ENCODE results near the gene DLL3. TPM values are rescaled to one million over a fixed set of nuclear protein-coding genes. Genes with fewer than 3 reads are reported as not detected.

Gene DLL3
- total RNA-seq, 2 donors from 2014 or later, result not detected

- H3K9me3 ChIP-seq, result no peaks in the 10 kb centered on the region
- DNase-seq (no peak), ATAC-seq (no peak)
- TF ChIP-seq CTCF (IDR thresholded peaks at IDR 0.05) (no peak), POLR2A (IDR thresholded peaks at IDR 0.05) (no peak)
- H3K27me3 ChIP-seq, result no peaks in the 10 kb centered on the region
- H3K4me1 ChIP-seq, result no peaks in the 10 kb centered on the region
- intact Hi-C loops (cut with DNase I), result loop anchor here (5.0 kb wide), 1 partner anchor 149 kb away; the partner anchor contains the start of gene LGALS16
- WGBS, 2 donors, result 69 to 77% methylated on average over 9 of the region's 9 CpGs
- H3K36me3 ChIP-seq (replicated peaks in 1 of 2; ENCODE audit: insufficient read depth in 1 of 2, low read depth in 2 of 2), result no peaks in the 10 kb centered on the region
- H3K27ac ChIP-seq, result no peak overlapping the region
- no peak overlapping the region for H3K4me3 ChIP-seq
Observed at GRCh38 chr19:39508629-39509028, 9.9 kb downstream of the DLL3 start.

- TF ChIP-seq CTCF (IDR thresholded peaks at IDR 0.05), result no peak
- TF ChIP-seq POLR2A (IDR thresholded peaks at IDR 0.05), result no peak
- Histone ChIP-seq H3K27ac (no peak overlapping the region), H3K36me3 (replicated peaks in 1 of 2; ENCODE audit: insufficient read depth in 1 of 2, low read depth in 2 of 2) (no peaks in the 10 kb centered on the region), H3K4me3 (no peak overlapping the region), H3K9me3 (no peaks in the 10 kb centered on the region), H3K4me1 (no peaks in the 10 kb centered on the region), H3K27me3 (peaks cover 0 to 4% of the 10 kb centered on the region in 2 donors)
- intact Hi-C loops (cut with DNase I), result loop anchor here (5.0 kb wide), 1 partner anchor 148 kb away; the partner anchor contains the start of gene LGALS16
- WGBS, 2 donors, result 36 to 44% methylated on average over 1 to 2 of the region's 2 CpGs
- DNase-seq, result no peak
- ATAC-seq, result no peak
Observed at GRCh38 chr19:39509233-39509632, 10.5 kb downstream of the DLL3 start.

GRCh38 chr19:39512988-39513387 lies 14.2 kb downstream of the DLL3 start:
- intact Hi-C loops (cut with DNase I), result no loop called here
- no peak for TF ChIP-seq POLR2A (IDR thresholded peaks at IDR 0.05)
- TF ChIP-seq CTCF (IDR thresholded peaks at IDR 0.05), result no peak
- peaks cover 0 to 21% of the 10 kb centered on the region in 2 donors for H3K27me3 ChIP-seq
- ATAC-seq (no peak), DNase-seq (no peak)
- WGBS, 2 donors, result 48 to 56% methylated on average over 2 of the region's 2 CpGs
- H3K36me3 ChIP-seq (replicated peaks in 1 of 2; ENCODE audit: insufficient read depth in 1 of 2, low read depth in 2 of 2), result no peaks in the 10 kb centered on the region
- H3K9me3 ChIP-seq, result no peaks in the 10 kb centered on the region
- H3K4me1 ChIP-seq, result peaks cover 15% of the 10 kb centered on the region
- no peak overlapping the region for H3K4me3 ChIP-seq
- no peak overlapping the region for H3K27ac ChIP-seq

- Histone ChIP-seq H3K36me3 (replicated peaks in 1 of 2; ENCODE audit: insufficient read depth in 1 of 2, low read depth in 2 of 2) (no peaks in the 10 kb centered on the region), H3K4me3 (no peak within 1 kb of the TSS), H3K27me3 (peaks cover 0 to 21% of the 10 kb centered on the region in 2 donors), H3K27ac (no peak within 1 kb of the TSS), H3K9me3 (no peaks in the 10 kb centered on the region), H3K4me1 (peaks cover 15% of the 10 kb centered on the region)
- TF ChIP-seq CTCF (IDR thresholded peaks at IDR 0.05) (no peak), POLR2A (IDR thresholded peaks at IDR 0.05) (no peak)
- DNase-seq, result peak in 1 of 4 donors; percentile 15
- intact Hi-C loops (cut with DNase I), result no loop called here
- 1 to 2% methylated on average over 19 to 56 of the region's 56 CpGs for WGBS, 2 donors
- ATAC-seq, result peak; percentile 24
Observed at GRCh38 chr19:39514840-39515550, 16.2 kb downstream of the DLL3 start, which contains the start of gene SELENOV. TSS of gene SELENOV (plus strand) at chr19:39515139. CDS start at chr19:39515213, 74 bp downstream.
